ENCODE data around the gene STK11. TPM values are rescaled to one million over a fixed set of nuclear protein-coding genes. Genes with fewer than 3 reads are reported as not detected.
A peak's percentile ranks its signal among the peaks of the same experiment; 100 is the strongest.

STK11 gene
- total and polyA plus RNA-seq, 2 of the 4 experiments (the other 2 are of a cell fraction) = 39.3 to 42.8 TPM

GRCh38 chr19:1206150-1206863 lies 729 bp downstream of the STK11 start (continued):
- no peak for TF ChIP-seq BHLHE40 (IDR thresholded peaks at IDR 0.05; ENCODE audit: low read depth, low read length)

- no peaks in the 10 kb centered on the region for H3K9me3 ChIP-seq (ENCODE audit: control insufficient read depth, insufficient read depth, low read length)
- H2BK15ac ChIP-seq (ENCODE audit: low read depth, low read length) = no peak overlapping the region
- H3K23ac ChIP-seq (ENCODE audit: low read depth, low read length) = peak overlapping the region; percentile 79
- TF ChIP-seq SMC3 (IDR thresholded peaks at IDR 0.05; ENCODE audit: low read depth, low read length) = no peak
- TF ChIP-seq RCOR1 (IDR thresholded peaks at IDR 0.05; ENCODE audit: insufficient replicate concordance, low read length) = no peak
- TF ChIP-seq BHLHE40 (IDR thresholded peaks at IDR 0.05; ENCODE audit: low read depth, low read length) = no peak
- TF ChIP-seq MAFK (IDR thresholded peaks at IDR 0.05; ENCODE audit: low read depth, low read length) = no peak
- TF ChIP-seq RFX5 (IDR thresholded peaks at IDR 0.05; ENCODE audit: low read depth, low read length) = no peak
- no peak for TF ChIP-seq POLR2A (IDR thresholded peaks at IDR 0.05; ENCODE audit: low read depth, low read length)
- no peak for TF ChIP-seq MXI1 (IDR thresholded peaks at IDR 0.05; ENCODE audit: borderline replicate concordance, low read depth, low read length)
- TF ChIP-seq CTCF (conservative IDR thresholded peaks at IDR 0.05; ENCODE audit: low read depth, low read length) = no peak
- TF ChIP-seq RAD21 (IDR thresholded peaks at IDR 0.05; ENCODE audit: low read length) = no peak
- no peak overlapping the region for H3K18ac ChIP-seq (ENCODE audit: low read depth, low read length)
- H2BK5ac ChIP-seq (ENCODE audit: low read depth, low read length, poor library complexity, severe bottlenecking) = peak overlapping the region; percentile 59
- H3K4me1 ChIP-seq (ENCODE audit: control insufficient read depth, insufficient read depth, low read length) = peaks cover 18% of the 10 kb centered on the region
- H2BK20ac ChIP-seq (ENCODE audit: low read depth, low read length) = no peak overlapping the region
- no TSS peak for BruUV-seq (replicated peaks)
- peak overlapping the region; percentile 71 for H3K4me3 ChIP-seq (ENCODE audit: insufficient read depth, low read depth, low read length)
- in situ Hi-C loops (cut with MboI; ENCODE audit: low sequenced_read_pairs) = no loop called here
- peak overlapping the region; percentile 38 for H2AK5ac ChIP-seq (ENCODE audit: low read depth, low read length)
- peak overlapping the region; percentile 53 for H3K27ac ChIP-seq (ENCODE audit: insufficient read depth, low read length)
- 0% methylated on average over 6 of the region's 38 CpGs; no CpG with 5 or more reads in 1 of the 2 experiments for WGBS, 2 experiments (ENCODE audit: extremely low coverage in 2 of 2, insufficient read length in 1 of 2)
- POLR2A ChIA-PET (ENCODE audit: unreplicated experiment) = interaction anchor here (0.6 kb wide), 1 partner anchor 63 kb away, joined by 7 read pairs; no protein-coding TSS in a partner anchor
- peak overlapping the region; percentile 8 for H3K56ac ChIP-seq (ENCODE audit: extremely low read depth, insufficient read depth, low read length)
- no peak overlapping the region for H4K5ac ChIP-seq (ENCODE audit: low read depth, low read length)
- peaks cover 22% of the 10 kb centered on the region for H3K9me1 ChIP-seq (ENCODE audit: insufficient read depth, low read length)
- intact Hi-C loops (cut with micrococcal nuclease) = no loop called here
- H3K9ac ChIP-seq (ENCODE audit: low read depth, low read length) = peak overlapping the region; percentile 86
- H2AFZ ChIP-seq (replicated peaks; ENCODE audit: low read length, poor library complexity) = peak overlapping the region; percentile 24
- H2BK120ac ChIP-seq (ENCODE audit: low read depth, low read length) = no peak overlapping the region
- H4K8ac ChIP-seq (ENCODE audit: low read depth in 2 of 2, low read length in 2 of 2) = no peak overlapping the region; a peak in 1 of 4 replicates
- peak overlapping the region; percentile 68 for H3K14ac ChIP-seq (replicated peaks; ENCODE audit: low read depth, low read length)
- H3K4me2 ChIP-seq (ENCODE audit: low read depth, low read length) = peak overlapping the region; percentile 92
- no peaks in the 10 kb centered on the region for H3K27me3 ChIP-seq (ENCODE audit: control insufficient read depth, insufficient read depth, low read length)
- peaks cover 3% of the 10 kb centered on the region; the same call in 1 of the 2 replicates for H3K36me3 ChIP-seq (ENCODE audit: control insufficient read depth, insufficient read depth, low read length)
- peak overlapping the region; percentile 66 for H3K4ac ChIP-seq (ENCODE audit: low read depth, low read length)
- peaks cover 12 to 59% of the 10 kb centered on the region in 2 experiments; a peak in 3 of 4 replicates for H3K79me1 ChIP-seq (ENCODE audit: low read depth in 1 of 2, low read length in 2 of 2)
- H2AK9ac ChIP-seq (replicated peaks; ENCODE audit: low read depth, low read length, poor library complexity) = peak overlapping the region; percentile 19
- dilution Hi-C loops (cut with HindIII; ENCODE audit: low sequenced_read_pairs, unreplicated experiment) = no loop called here
- DNase-seq = no peak
- H4K91ac ChIP-seq (ENCODE audit: insufficient read depth, low read depth, low read length) = peak overlapping the region; percentile 44; the same call in 1 of the 2 replicates
- peaks cover 49% of the 10 kb centered on the region for H4K20me1 ChIP-seq (ENCODE audit: insufficient read depth, low read length)
- CTCF ChIA-PET = no interaction called here
- ATAC-seq (ENCODE audit: low read depth) = no peak
These were observed 1.4 kb downstream of the STK11 start for GRCh38 chr19:1206864-1207450.

All from IMR-90 (cell line).